Measurements from ENCODE around the gene SSX2IP. TPM values are rescaled to one million over a fixed set of nuclear protein-coding genes. Genes with fewer than 3 reads are reported as not detected.

The SSX2IP gene
- total RNA-seq, 1 donor from 2014 or later: 22.2 TPM

GRCh38 chr1:84704872-84705417, 14.7 kb upstream of the SSX2IP start:
- TF ChIP-seq, protein P1, sequence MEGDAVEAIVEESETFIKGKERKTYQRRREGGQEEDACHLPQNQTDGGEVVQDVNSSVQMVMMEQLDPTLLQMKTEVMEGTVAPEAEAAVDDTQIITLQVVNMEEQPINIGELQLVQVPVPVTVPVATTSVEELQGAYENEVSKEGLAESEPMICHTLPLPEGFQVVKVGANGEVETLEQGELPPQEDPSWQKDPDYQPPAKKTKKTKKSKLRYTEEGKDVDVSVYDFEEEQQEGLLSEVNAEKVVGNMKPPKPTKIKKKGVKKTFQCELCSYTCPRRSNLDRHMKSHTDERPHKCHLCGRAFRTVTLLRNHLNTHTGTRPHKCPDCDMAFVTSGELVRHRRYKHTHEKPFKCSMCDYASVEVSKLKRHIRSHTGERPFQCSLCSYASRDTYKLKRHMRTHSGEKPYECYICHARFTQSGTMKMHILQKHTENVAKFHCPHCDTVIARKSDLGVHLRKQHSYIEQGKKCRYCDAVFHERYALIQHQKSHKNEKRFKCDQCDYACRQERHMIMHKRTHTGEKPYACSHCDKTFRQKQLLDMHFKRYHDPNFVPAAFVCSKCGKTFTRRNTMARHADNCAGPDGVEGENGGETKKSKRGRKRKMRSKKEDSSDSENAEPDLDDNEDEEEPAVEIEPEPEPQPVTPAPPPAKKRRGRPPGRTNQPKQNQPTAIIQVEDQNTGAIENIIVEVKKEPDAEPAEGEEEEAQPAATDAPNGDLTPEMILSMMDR (conservative IDR thresholded peaks at IDR 0.05): no peak
- DNase-seq (ENCODE audit: extremely low spot score, unreplicated experiment): no peak
- no peak overlapping the region for H3K27ac Mint-ChIP-seq
- no peaks in the 10 kb centered on the region for H3K4me1 Mint-ChIP-seq (ENCODE audit: unreplicated experiment)
- H3K36me3 Mint-ChIP-seq: no peaks in the 10 kb centered on the region
- H3K27me3 Mint-ChIP-seq: no peaks in the 10 kb centered on the region
- H3K9me3 Mint-ChIP-seq: no peaks in the 10 kb centered on the region
- no peak overlapping the region for H3K4me3 Mint-ChIP-seq

GRCh38 chr1:84703431-84703830, 13.2 kb upstream of the SSX2IP start:
- no peak for DNase-seq (ENCODE audit: extremely low spot score, unreplicated experiment)
- Mint-ChIP-seq H3K27ac (no peak overlapping the region), H3K27me3 (no peaks in the 10 kb centered on the region), H3K9me3 (no peaks in the 10 kb centered on the region), H3K36me3 (no peaks in the 10 kb centered on the region), H3K4me1 (ENCODE audit: unreplicated experiment) (no peaks in the 10 kb centered on the region), H3K4me3 (no peak overlapping the region)
- TF ChIP-seq, protein P1 (conservative IDR thresholded peaks at IDR 0.05): no peak

DNA sequence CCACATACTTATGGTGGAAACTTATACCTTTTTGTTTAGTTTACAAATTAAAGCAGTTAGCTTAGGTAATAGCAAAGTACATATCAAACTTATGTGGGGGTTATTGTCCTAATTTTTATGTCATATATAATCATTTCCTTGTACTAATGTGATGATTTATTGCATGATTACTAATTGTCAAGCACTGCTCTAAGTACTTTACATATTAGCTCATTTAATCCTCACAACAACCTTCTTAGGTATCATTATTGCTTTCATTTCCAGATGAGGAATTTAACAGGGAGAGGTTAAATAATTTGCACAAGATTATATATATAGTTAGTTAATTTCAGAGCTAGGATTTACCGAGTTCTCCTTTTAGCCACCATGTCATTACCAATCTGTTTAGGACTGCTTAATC, 11.9 kb upstream of the SSX2IP start:
- DNase-seq (ENCODE audit: extremely low spot score, unreplicated experiment): no peak
- no peaks in the 10 kb centered on the region for H3K36me3 Mint-ChIP-seq
- TF ChIP-seq, protein P1 (conservative IDR thresholded peaks at IDR 0.05): no peak
- H3K27me3 Mint-ChIP-seq: no peaks in the 10 kb centered on the region
- H3K9me3 Mint-ChIP-seq: no peaks in the 10 kb centered on the region
- H3K27ac Mint-ChIP-seq: no peak overlapping the region
- H3K4me1 Mint-ChIP-seq (ENCODE audit: unreplicated experiment): peaks cover 3% of the 10 kb centered on the region
- H3K4me3 Mint-ChIP-seq: no peak overlapping the region

DNA sequence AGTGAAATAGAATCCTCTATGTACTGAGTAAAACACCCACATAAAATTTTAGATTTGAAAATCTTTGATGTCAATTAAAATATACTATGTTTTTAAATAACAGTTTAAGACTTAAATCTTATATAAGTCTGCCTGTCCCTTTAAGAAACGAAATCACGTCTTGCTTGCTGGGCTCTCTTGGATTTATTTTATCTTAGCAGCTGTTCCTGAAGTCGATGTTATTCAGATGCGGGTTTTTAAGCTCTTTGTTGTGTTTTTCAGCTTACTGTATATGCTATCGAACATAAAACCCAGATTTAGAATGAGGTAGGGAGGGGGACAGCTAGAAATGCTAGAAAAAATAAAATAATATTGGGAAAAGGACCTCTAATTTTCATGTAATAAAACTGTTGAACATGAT, 11.1 kb upstream of the SSX2IP start:
- no peak overlapping the region for H3K27ac Mint-ChIP-seq
- H3K36me3 Mint-ChIP-seq: no peaks in the 10 kb centered on the region
- H3K27me3 Mint-ChIP-seq: no peaks in the 10 kb centered on the region
- H3K9me3 Mint-ChIP-seq: no peaks in the 10 kb centered on the region
- H3K4me3 Mint-ChIP-seq: no peak overlapping the region
- H3K4me1 Mint-ChIP-seq (ENCODE audit: unreplicated experiment): peaks cover 3% of the 10 kb centered on the region
- TF ChIP-seq, protein P1 (conservative IDR thresholded peaks at IDR 0.05): no peak
- DNase-seq (ENCODE audit: extremely low spot score, unreplicated experiment): no peak

GRCh38 chr1:84700070-84700469, 9.8 kb upstream of the SSX2IP start:
- Mint-ChIP-seq H3K27ac (no peak overlapping the region), H3K9me3 (no peaks in the 10 kb centered on the region), H3K4me3 (no peak overlapping the region), H3K4me1 (ENCODE audit: unreplicated experiment) (peaks cover 3% of the 10 kb centered on the region), H3K36me3 (no peaks in the 10 kb centered on the region), H3K27me3 (no peaks in the 10 kb centered on the region)
- TF ChIP-seq, protein P1 (conservative IDR thresholded peaks at IDR 0.05): no peak
- no peak for DNase-seq (ENCODE audit: extremely low spot score, unreplicated experiment)

Data from type B pancreatic cell (in vitro differentiated cells).